Skeletal muscle cell (primary cell): ENCODE results near the gene TSKS.
A peak's percentile ranks its signal among the peaks of the same experiment; 100 is the strongest.

Experiments used
- DNase-seq: peaks from one replicate; pipeline ENCODE4 v3.0.0-alpha.2; 2010; ENCODE audit warnings: low read depth
- H3K4me3 ChIP-seq: 2 replicates; pipeline ENCODE4 v1.5.1; 2011; ENCODE audit warnings: low read depth, mild to moderate bottlenecking, control low read depth, low read length, moderate library complexity

The TSKS gene

GRCh38 chr19:49690656-49691242 lies 72.4 kb downstream of the TSKS start, which contains the start of gene CPT1C:
CPT1C (plus strand) TSS chr19:49691116; CDS start chr19:49692253, 1,137 bp downstream.
- peak within 1 kb of the TSS; percentile 55 for H3K4me3 ChIP-seq
- no peak for DNase-seq

DNA sequence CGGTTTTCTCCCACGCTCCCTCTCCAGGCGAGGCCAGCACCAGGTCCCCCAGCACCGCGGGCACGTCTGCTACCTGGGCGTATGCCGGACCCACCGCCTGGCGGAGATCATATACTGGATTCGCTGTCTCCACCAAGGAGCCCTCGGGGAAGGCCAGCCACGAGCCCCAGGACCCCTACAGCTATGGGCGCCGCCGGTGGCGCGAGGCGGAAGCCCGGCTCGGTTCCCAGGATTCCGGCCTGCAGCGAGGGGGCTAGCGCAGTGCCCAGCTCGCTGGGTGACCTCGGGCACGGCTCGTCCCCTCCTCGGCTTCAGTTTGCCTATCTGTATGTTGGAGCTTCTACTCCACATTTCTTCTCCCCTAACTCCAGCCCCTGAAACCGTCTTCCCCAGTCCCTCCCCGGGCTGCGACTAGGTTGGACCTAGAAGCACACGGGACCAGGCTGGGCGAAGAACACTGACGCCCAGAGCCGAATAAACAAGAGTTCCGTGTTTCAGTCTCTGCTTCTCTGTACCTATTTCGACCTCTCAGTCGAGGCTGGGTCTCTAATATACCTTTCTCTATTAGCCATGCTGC lies 72.9 kb downstream of the TSKS start:
- no peak for DNase-seq
- peak overlapping the region; percentile 55 for H3K4me3 ChIP-seq
